ENCODE measurements around the gene YKT6. TPM values are rescaled to one million over a fixed set of nuclear protein-coding genes. Genes with fewer than 3 reads are reported as not detected.

The YKT6 gene
- total and polyA plus RNA-seq, 2 of the 8 experiments (the other 6 are each of a cell fraction or from before 2014, with no cell fraction given), result 75.3 to 103 TPM

DNA sequence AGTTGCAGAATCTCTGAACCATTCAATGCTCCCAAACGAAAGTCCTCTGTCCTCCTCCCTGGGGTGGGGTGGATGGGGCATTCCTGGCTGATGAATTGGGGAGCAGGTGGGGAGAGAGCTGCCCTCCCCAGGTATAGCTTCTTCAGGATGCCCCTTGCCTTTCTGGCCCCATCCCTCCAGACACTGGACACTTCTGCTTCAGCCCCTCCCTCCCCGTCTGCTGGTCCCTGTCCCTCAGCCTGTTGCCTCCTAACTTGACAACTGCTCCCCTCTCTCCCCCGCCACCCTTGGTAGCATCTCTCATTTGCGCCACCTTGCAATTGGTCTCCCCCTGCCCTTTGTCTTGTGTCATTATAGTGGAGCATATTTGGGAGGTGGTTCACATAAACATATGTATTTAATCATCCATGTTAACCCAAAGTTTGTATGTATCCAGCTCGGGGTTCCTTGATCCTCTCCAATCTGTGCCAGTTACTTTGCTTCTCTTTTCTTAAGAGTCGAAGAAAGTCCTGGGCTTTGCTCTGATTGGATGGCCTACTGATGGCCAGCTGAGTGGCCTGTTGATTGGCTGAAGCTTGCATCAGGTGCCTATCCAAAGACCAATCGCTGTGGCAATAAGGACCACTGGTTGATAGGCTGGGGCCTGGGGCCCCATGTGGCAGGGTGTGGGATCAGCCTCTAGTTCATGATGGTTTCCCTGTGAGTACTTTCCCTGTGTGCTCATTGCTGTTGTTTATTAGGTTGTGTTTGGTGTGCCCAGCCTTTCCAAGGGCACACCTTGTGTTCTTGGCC, 7.6 kb upstream of the YKT6 start:
- no peak overlapping the region for H3K9ac ChIP-seq (replicated peaks in 1 of 4; ENCODE audit: extremely low read depth in 1 of 4, low read depth in 3 of 4, low read length in 3 of 4)
- POLR2A ChIA-PET (ENCODE audit: partially characterized antibody), result no interaction called here
- no peak overlapping the region for H3K4me3 ChIP-seq (ENCODE audit: extremely low read depth in 1 of 4, insufficient read depth in 2 of 4, low read depth in 3 of 4, low read length in 4 of 4)
- H2AFZ ChIP-seq (ENCODE audit: low read length), result no peak overlapping the region
- no peak overlapping the region for H3K56ac ChIP-seq (replicated peaks; ENCODE audit: insufficient read length, low read depth, low read length)
- H3K79me1 ChIP-seq (ENCODE audit: low read depth, low read length), result no peaks in the 10 kb centered on the region
- no peak overlapping the region for H4K8ac ChIP-seq (ENCODE audit: extremely low read depth, insufficient read depth, low read length)
- no peak overlapping the region for H2AK5ac ChIP-seq (ENCODE audit: low read depth, low read length)
- H3K23ac ChIP-seq (ENCODE audit: insufficient read length), result no peak overlapping the region
- DNase-seq (ENCODE audit: low read depth in 1 of 2, low spot score in 2 of 2), result no peak
- no peak overlapping the region for H2BK120ac ChIP-seq (replicated peaks; ENCODE audit: low read depth, low read length)
- H4K91ac ChIP-seq (replicated peaks; ENCODE audit: insufficient read length, low read length), result no peak overlapping the region
- H3K18ac ChIP-seq (ENCODE audit: extremely low read depth, low read length), result no peak overlapping the region
- no peaks in the 10 kb centered on the region; a peak in 2 of 7 replicates for H3K4me1 ChIP-seq (replicated peaks in 1 of 4; ENCODE audit: control insufficient read depth in 3 of 4, insufficient read depth in 4 of 4, low read length in 3 of 4)
- CTCF ChIA-PET (ENCODE audit: partially characterized antibody), result interaction anchor here (1.0 to 4.3 kb wide), 5 partner anchors 18 to 101 kb away, joined by 3 to 46 read pairs (median 4); no protein-coding TSS in a partner anchor
- H3K23me2 ChIP-seq (ENCODE audit: low read depth, low read length), result no peaks in the 10 kb centered on the region
- no peak overlapping the region for H3K14ac ChIP-seq (ENCODE audit: insufficient read length)
- 89% methylated on average over 7 of the region's 7 CpGs; no CpG with 5 or more reads in 1 of the 2 experiments for WGBS, 2 experiments (ENCODE audit: extremely low coverage in 1 of 2, insufficient coverage in 1 of 2, insufficient read length in 1 of 2, insufficient replicate concordance in 2 of 2, low coverage in 1 of 2, low lambda C conversion rate in 2 of 2, missing lambda C conversion rate in 1 of 2)
- FAIRE-seq, result no peak
- H3K27me3 ChIP-seq (replicated peaks in 1 of 4; ENCODE audit: control insufficient read depth in 3 of 4, extremely low read depth in 1 of 4, insufficient read depth in 3 of 4, low read length in 3 of 4), result peaks cover 0 to 3% (median 2%) of the 10 kb centered on the region in 4 experiments; a peak in 3 of 7 replicates
- H4K20me1 ChIP-seq (replicated peaks in 1 of 2; ENCODE audit: control insufficient read depth in 1 of 2, insufficient read depth in 2 of 2, low read length in 2 of 2), result no peaks in the 10 kb centered on the region
- no peak overlapping the region for H2BK20ac ChIP-seq (ENCODE audit: low read length)
- TF ChIP-seq ZNF274 (IDR thresholded peaks at IDR 0.05; ENCODE audit: borderline replicate concordance, extremely low read depth, low read length) (no peak), JUN (IDR thresholded peaks at IDR 0.05; ENCODE audit: low read depth, low read length) (no peak), POU5F1 (IDR thresholded peaks at IDR 0.05; ENCODE audit: low read depth, low read length) (no peak), CEBPB (IDR thresholded peaks at IDR 0.05; ENCODE audit: low read depth, low read length) (no peak), SP4 (IDR thresholded peaks at IDR 0.05; ENCODE audit: low read length) (no peak), CHD1 (IDR thresholded peaks at IDR 0.05; ENCODE audit: low read depth, low read length) (no peak), SIN3A (conservative IDR thresholded peaks at IDR 0.05 in 1 of 2, IDR thresholded peaks at IDR 0.05 in 1 of 2; ENCODE audit: low read depth in 1 of 2, low read length in 2 of 2) (no peak), SP1 (IDR thresholded peaks at IDR 0.05; ENCODE audit: low read depth, low read length) (no peak), KDM1A (IDR thresholded peaks at IDR 0.05; ENCODE audit: borderline replicate concordance, low read length) (no peak)
- TF ChIP-seq, protein P1, sequence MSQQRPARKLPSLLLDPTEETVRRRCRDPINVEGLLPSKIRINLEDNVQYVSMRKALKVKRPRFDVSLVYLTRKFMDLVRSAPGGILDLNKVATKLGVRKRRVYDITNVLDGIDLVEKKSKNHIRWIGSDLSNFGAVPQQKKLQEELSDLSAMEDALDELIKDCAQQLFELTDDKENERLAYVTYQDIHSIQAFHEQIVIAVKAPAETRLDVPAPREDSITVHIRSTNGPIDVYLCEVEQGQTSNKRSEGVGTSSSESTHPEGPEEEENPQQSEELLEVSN (IDR thresholded peaks at IDR 0.05), result 0 out of 2 replicates have a peak, but pooled peaks have one; percentile 9
- TF ChIP-seq, protein P2, sequence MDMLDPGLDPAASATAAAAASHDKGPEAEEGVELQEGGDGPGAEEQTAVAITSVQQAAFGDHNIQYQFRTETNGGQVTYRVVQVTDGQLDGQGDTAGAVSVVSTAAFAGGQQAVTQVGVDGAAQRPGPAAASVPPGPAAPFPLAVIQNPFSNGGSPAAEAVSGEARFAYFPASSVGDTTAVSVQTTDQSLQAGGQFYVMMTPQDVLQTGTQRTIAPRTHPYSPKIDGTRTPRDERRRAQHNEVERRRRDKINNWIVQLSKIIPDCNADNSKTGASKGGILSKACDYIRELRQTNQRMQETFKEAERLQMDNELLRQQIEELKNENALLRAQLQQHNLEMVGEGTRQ (IDR thresholded peaks at IDR 0.05; ENCODE audit: low read length), result peak; percentile 50; the same call in 1 of the 2 replicates
- H4K5ac ChIP-seq (ENCODE audit: insufficient read length, low read depth, low read length), result no peak overlapping the region
- no peaks in the 10 kb centered on the region for H3K79me2 ChIP-seq (ENCODE audit: control insufficient read depth in 1 of 2, insufficient read depth in 2 of 2, low read length in 2 of 2)
- H3K4ac ChIP-seq (replicated peaks; ENCODE audit: insufficient read length, low read depth, low read length), result no peak overlapping the region
- no peak overlapping the region for H3K27ac ChIP-seq (ENCODE audit: low read depth, low read length)
- no peak overlapping the region for H2BK12ac ChIP-seq (ENCODE audit: low read depth, low read length)
- no peak overlapping the region for H2BK15ac ChIP-seq (ENCODE audit: low read length)
- H3K9me3 ChIP-seq (ENCODE audit: insufficient read depth in 2 of 2, low read depth in 1 of 2, low read length in 1 of 2), result no peaks in the 10 kb centered on the region
- H3K36me3 ChIP-seq (ENCODE audit: control insufficient read depth in 2 of 4, insufficient read depth in 4 of 4, low read length in 3 of 4), result no peaks in the 10 kb centered on the region
- H2BK5ac ChIP-seq (ENCODE audit: low read depth, low read length), result no peak overlapping the region
- H3K4me2 ChIP-seq (ENCODE audit: insufficient read depth in 1 of 2, low read depth in 2 of 2, low read length in 2 of 2), result no peak overlapping the region

All from H1 (cell line).